ENCODE results near the gene CCDC88A. TPM values are rescaled to one million over a fixed set of nuclear protein-coding genes. Genes with fewer than 3 reads are reported as not detected.
A peak's percentile ranks its signal among the peaks of the same experiment; 100 is the strongest.

Gene CCDC88A
- total RNA-seq, 1 donor from 2014 or later: 86.1 TPM

DNA sequence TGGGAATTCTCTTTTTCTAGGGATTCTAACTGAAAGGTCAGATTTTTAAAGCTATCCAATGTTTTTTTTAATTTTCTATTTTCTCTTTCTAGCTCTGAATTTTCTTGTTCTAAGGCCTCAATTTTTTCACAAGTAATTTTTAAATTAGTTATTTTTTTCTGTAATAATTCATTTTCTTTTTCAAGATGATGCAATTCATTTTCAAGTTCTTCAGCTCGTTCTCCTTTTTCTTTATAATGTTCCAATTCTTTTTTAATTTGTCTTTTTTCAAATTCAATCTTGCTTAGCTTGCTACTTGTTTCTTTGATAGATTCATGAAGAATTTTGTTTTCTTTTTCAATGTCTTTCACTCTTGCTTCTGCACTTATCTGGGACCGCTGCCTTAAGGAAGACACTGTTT lies 84.9 kb downstream of the CCDC88A start:
- TF ChIP-seq, protein P1, sequence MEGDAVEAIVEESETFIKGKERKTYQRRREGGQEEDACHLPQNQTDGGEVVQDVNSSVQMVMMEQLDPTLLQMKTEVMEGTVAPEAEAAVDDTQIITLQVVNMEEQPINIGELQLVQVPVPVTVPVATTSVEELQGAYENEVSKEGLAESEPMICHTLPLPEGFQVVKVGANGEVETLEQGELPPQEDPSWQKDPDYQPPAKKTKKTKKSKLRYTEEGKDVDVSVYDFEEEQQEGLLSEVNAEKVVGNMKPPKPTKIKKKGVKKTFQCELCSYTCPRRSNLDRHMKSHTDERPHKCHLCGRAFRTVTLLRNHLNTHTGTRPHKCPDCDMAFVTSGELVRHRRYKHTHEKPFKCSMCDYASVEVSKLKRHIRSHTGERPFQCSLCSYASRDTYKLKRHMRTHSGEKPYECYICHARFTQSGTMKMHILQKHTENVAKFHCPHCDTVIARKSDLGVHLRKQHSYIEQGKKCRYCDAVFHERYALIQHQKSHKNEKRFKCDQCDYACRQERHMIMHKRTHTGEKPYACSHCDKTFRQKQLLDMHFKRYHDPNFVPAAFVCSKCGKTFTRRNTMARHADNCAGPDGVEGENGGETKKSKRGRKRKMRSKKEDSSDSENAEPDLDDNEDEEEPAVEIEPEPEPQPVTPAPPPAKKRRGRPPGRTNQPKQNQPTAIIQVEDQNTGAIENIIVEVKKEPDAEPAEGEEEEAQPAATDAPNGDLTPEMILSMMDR (IDR thresholded peaks at IDR 0.05): no peak
- ATAC-seq (no peak), DNase-seq (no peak)
- Histone ChIP-seq H3K36me3 (peaks cover 13% of the 10 kb centered on the region), H3K27me3 (no peaks in the 10 kb centered on the region), H3K4me3 (no peak overlapping the region), H3K27ac (no peak overlapping the region), H3K4me1 (no peaks in the 10 kb centered on the region), H3K9me3 (no peaks in the 10 kb centered on the region)
- intact Hi-C loops (cut with DNase I): no loop called here

DNA sequence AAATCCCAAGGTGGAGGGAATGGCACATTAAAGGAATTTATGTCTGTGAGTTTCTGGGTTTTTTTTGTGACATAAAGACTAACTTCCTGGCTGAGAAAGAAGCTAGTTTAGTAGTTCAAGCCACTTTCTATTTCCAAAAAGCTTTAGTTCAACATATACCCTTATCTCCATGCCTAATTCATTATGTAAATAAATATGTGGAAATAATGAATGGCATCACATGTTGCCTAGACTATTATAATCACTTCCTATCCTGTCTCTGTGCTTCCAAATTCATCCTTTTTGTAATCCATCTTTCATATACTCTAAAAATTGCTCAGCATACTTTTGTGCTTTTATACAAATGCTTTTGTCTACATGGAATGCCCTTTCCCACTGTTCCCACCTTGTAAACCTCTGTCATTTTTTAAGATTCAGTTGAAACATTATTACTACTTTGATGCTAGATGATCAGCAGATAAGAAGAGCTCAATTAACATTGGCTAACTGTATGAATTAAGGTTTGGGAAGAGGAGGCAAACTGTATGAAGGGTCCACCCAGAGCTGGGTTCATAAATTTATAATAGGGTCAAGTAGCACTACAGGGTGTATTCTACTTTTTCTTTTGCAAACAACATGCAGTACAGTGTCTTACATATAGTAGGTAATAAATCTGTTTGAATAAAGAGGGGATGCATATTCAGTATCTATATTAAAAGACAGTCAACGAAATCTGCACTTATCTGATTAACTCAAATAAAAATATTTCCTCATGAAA lies 88.9 kb downstream of the CCDC88A start:
- H3K4me3 ChIP-seq: no peak overlapping the region
- no peaks in the 10 kb centered on the region for H3K9me3 ChIP-seq
- no peaks in the 10 kb centered on the region for H3K4me1 ChIP-seq
- TF ChIP-seq, protein P1 (IDR thresholded peaks at IDR 0.05): no peak
- H3K27me3 ChIP-seq: no peaks in the 10 kb centered on the region
- ATAC-seq (no peak), DNase-seq (no peak)
- no peak overlapping the region for H3K27ac ChIP-seq
- peaks cover 16% of the 10 kb centered on the region for H3K36me3 ChIP-seq
- intact Hi-C loops (cut with DNase I): no loop called here

DNA sequence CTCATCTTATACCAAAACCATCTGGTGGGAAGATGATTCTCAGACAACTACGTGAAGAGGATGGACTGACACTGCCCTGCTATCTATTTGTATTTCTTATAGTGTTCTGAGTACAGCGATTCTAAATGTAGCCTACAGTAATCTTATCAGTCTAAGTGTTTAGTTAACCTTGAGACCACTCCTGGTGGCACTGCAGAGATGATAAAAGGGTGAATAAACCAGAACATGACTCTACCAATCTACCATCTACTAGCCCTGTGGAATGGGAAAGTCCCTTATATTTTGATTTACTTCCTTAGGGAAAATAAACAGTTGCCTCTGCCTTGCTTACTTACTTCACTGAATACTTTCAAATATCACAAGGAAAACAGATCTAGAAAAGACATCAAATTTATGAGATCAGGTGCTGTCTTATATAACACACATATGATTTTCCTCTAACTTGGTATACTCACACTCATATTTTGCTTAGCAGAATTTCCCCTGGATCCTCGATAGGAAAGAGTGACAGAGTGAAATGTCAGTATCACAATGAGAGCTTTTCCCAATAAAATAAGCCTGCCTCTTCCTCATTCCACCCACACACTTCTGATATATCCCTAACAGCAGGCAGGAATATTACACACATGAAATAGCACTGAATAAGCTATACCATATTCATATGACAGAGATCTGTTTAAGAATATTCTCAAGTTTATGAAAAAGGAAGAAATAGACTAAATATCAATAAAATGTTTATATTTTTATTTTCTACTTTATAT lies 92.0 kb downstream of the CCDC88A start:
- TF ChIP-seq, protein P1 (IDR thresholded peaks at IDR 0.05): no peak

DNA sequence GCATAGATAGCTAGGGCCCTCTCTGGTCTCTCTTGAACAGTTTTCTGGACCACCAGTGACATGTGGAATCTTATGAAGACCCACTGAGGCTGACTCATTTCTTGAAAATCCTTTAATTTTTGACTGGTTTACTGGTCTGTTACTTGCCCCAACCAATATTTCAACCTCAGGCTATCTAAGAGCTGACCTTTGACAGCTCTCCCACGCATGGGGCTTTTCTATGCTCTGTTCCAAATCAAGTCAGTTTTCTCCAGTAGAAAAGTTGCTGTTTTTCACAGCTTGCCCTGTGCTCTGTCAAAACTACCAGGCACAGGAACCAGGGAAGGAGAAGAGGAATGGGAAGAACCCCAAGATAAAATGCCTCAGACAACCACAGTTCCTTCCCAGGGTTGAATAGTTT lies 104.7 kb downstream of the CCDC88A start:
- Histone ChIP-seq H3K9me3 (no peaks in the 10 kb centered on the region), H3K4me1 (no peaks in the 10 kb centered on the region), H3K36me3 (peaks cover 68% of the 10 kb centered on the region), H3K4me3 (no peak overlapping the region), H3K27me3 (no peaks in the 10 kb centered on the region), H3K27ac (no peak overlapping the region)
- intact Hi-C loops (cut with DNase I): no loop called here
- DNase-seq: no peak
- ATAC-seq: no peak
- TF ChIP-seq, protein P1 (IDR thresholded peaks at IDR 0.05): no peak

More for the DNA sequence above, 92.0 kb downstream of the CCDC88A start:
- DNase-seq (no peak), ATAC-seq (no peak)
- Histone ChIP-seq H3K27me3 (no peaks in the 10 kb centered on the region), H3K36me3 (peaks cover 13% of the 10 kb centered on the region), H3K4me3 (no peak overlapping the region), H3K9me3 (no peaks in the 10 kb centered on the region), H3K4me1 (no peaks in the 10 kb centered on the region), H3K27ac (no peak overlapping the region)
- intact Hi-C loops (cut with DNase I): no loop called here

DNA sequence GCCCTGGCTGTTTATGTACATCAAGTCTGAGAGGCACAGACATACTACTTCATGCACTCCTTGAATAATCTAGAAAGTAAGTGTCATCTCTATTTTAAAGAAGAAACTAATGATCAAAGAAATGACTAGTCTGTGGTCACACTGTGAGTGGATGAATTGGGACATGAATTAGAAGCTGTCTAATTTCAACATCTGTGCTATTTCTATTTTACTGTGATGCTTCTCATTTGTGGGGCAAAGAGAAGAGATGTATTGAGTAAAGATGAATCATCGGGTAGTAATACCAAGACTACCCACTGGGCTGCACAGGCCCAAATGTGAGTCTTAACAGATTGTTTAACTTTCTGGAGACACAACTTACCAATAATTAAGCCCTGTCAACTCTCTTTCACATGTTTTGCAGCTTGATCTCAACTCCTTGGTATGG lies 108.2 kb downstream of the CCDC88A start:
- H3K4me3 ChIP-seq: no peak overlapping the region
- no peak overlapping the region for H3K27ac ChIP-seq
- H3K4me1 ChIP-seq: no peaks in the 10 kb centered on the region
- peaks cover 48% of the 10 kb centered on the region for H3K36me3 ChIP-seq
- H3K9me3 ChIP-seq: no peaks in the 10 kb centered on the region
- intact Hi-C loops (cut with DNase I): no loop called here
- no peak for DNase-seq
- peak; percentile 75 for ATAC-seq
- no peaks in the 10 kb centered on the region for H3K27me3 ChIP-seq
- TF ChIP-seq, protein P1 (IDR thresholded peaks at IDR 0.05): peak; percentile 19
